Measurements from ENCODE around the gene ZNF697. TPM values are rescaled to one million over a fixed set of nuclear protein-coding genes. Genes with fewer than 3 reads are reported as not detected.

Gene ZNF697
- total and polyA plus RNA-seq, 10 of the 15 experiments (the other 5 are each of a cell fraction or from before 2014, with no cell fraction given) = 0.48 to 5.9 (median 3.0) TPM

- in situ Hi-C loops (cut with MboI) (no loop called here), intact Hi-C loops (cut with micrococcal nuclease; ENCODE audit: unreplicated experiment) (no loop called here)
- peak; percentile 70 for ATAC-seq
- Histone ChIP-seq H4K20me1 (ENCODE audit: control insufficient read depth, insufficient read depth) (no peaks in the 10 kb centered on the region), H3K27ac (ENCODE audit: control insufficient read depth, insufficient read depth) (peak overlapping the region; percentile 18; the same call in 1 of the 2 replicates), H2AFZ (ENCODE audit: control insufficient read depth, low read depth, low read length) (no peak overlapping the region), H3K4me3 (0 out of 2 replicates have a peak overlapping the region, but pooled peaks have one; percentile 5), H3K9me3 (replicated peaks; ENCODE audit: control insufficient read depth, insufficient read depth, low read length) (no peaks in the 10 kb centered on the region), H3K36me3 (ENCODE audit: control insufficient read depth in 2 of 2, insufficient read depth in 2 of 2, low read length in 1 of 2) (no peaks in the 10 kb centered on the region), H3K27me3 (replicated peaks in 1 of 2; ENCODE audit: control insufficient read depth in 2 of 2, insufficient read depth in 2 of 2, low read length in 1 of 2) (no peaks in the 10 kb centered on the region), H3K4me2 (ENCODE audit: control insufficient read depth, insufficient read depth) (peak overlapping the region; percentile 54), H3K4me1 (ENCODE audit: control insufficient read depth, insufficient read depth, low read length) (peaks cover 18% of the 10 kb centered on the region), H3K9ac (ENCODE audit: control insufficient read depth, insufficient read depth, low read length) (no peak overlapping the region), H3K79me2 (ENCODE audit: control insufficient read depth, insufficient read depth, low read length) (no peaks in the 10 kb centered on the region)
- WGBS (ENCODE audit: insufficient coverage, insufficient replicate concordance, low lambda C conversion rate, missing lambda C conversion rate) = 53% methylated on average over 7 of the region's 7 CpGs
- FAIRE-seq = peak; percentile 73
- TF ChIP-seq SMC3 (IDR thresholded peaks at IDR 0.05; ENCODE audit: borderline replicate concordance, low read length) (no peak), POLR2A (IDR thresholded peaks at IDR 0.05; ENCODE audit: low read depth, low read length) (no peak), SUPT20H (IDR thresholded peaks at IDR 0.05; ENCODE audit: borderline replicate concordance, control insufficient read depth, low read depth, low read length) (no peak), NBN (IDR thresholded peaks at IDR 0.05) (no peak), RBBP5 (conservative IDR thresholded peaks at IDR 0.05) (no peak), ELK1 (IDR thresholded peaks at IDR 0.05; ENCODE audit: low read depth, low read length) (no peak), NKRF (conservative IDR thresholded peaks at IDR 0.05) (no peak), ZNF384 (IDR thresholded peaks at IDR 0.05; ENCODE audit: borderline replicate concordance, low read depth, low read length) (no peak), CHD1 (IDR thresholded peaks at IDR 0.05; ENCODE audit: low read depth, low read length) (no peak), BRCA1 (IDR thresholded peaks at IDR 0.05; ENCODE audit: low read depth, low read length) (no peak)
- ChIA-PET SMC1A (ENCODE audit: uncharacterized antibody, unreplicated experiment) (interaction anchor here (1.0 to 2.2 kb wide), 3 partner anchors 15 to 27 kb away, joined by 3 to 5 read pairs (median 5); no protein-coding TSS in a partner anchor), CTCF (interaction anchor here (0.6 to 1.4 kb wide), 3 partner anchors 25 to 41 kb away, joined by 3 to 6 read pairs (median 3); no protein-coding TSS in a partner anchor), RAD21 (ENCODE audit: unreplicated experiment) (interaction anchor here (1.1 to 2.4 kb wide), 3 partner anchors 12 to 39 kb away, joined by 3 to 6 read pairs (median 4); partner anchors contain the start of gene ZNF697), POLR2A (no interaction called here)
- no TSS peak for BruUV-seq (replicated peaks)
- DNase-seq (ENCODE audit: low read depth, low spot score) = no peak
Measured at GRCh38 chr1:119635811-119636390, 12.2 kb downstream of the ZNF697 start.

All from GM12878 (cell line).